CD4-positive, CD25-positive, alpha-beta regulatory T cell (primary cell): ENCODE measurements around the gene ZNRF3. TPM values are rescaled to one million over a fixed set of nuclear protein-coding genes. Genes with fewer than 3 reads are reported as not detected.
A peak's percentile ranks its signal among the peaks of the same experiment; 100 is the strongest.
"Not testable (repeated sequence)": the region's sequence is repeated elsewhere in the genome, so short reads cannot be mapped to it uniquely, and the experiment has no call there.

Source experiments
- ATAC-seq, 2 donors: fragments of 150-1000 bp; cut with Tn5 transposase; one replicate each; pipeline ENCODE4 v1.10.0; 2021; ENCODE audit warnings: low read depth in 2 of 2, moderate number of reproducible peaks in 2 of 2, moderate library complexity in 1 of 2
- DNase-seq, 3 donors: peaks; one replicate each; pipeline versions ENCODE4 v3.0.0 to v3.0.0-alpha.2; 2012 to 2022; ENCODE audit warnings: mixed read lengths in 1 of 3
- H3K27ac ChIP-seq: one replicate; pipeline ENCODE4 v1.7.0; 2013; ENCODE audit warnings: mild to moderate bottlenecking, low read length; ENCODE audit not compliant: insufficient read depth, poor library complexity, severe bottlenecking
- H3K27me3 ChIP-seq: one replicate; pipeline ENCODE4 v1.7.0; 2013; ENCODE audit warnings: low read length; ENCODE audit not compliant: control insufficient read depth, insufficient read depth
- H3K36me3 ChIP-seq: one replicate; pipeline ENCODE4 v1.7.0; 2013; ENCODE audit warnings: mild to moderate bottlenecking, low read length, moderate library complexity; ENCODE audit not compliant: control insufficient read depth, insufficient read depth
- H3K4me1 ChIP-seq: 2 replicates; pipeline ENCODE4 v1.7.0; 2013; ENCODE audit warnings: mild to moderate bottlenecking, low read length; ENCODE audit not compliant: insufficient read depth, control insufficient read depth, poor library complexity, severe bottlenecking
- H3K4me3 ChIP-seq: one replicate; pipeline ENCODE4 v1.7.0; 2013; ENCODE audit warnings: low read depth, mild to moderate bottlenecking, low read length, moderate library complexity
- H3K9me3 ChIP-seq, 2 experiments: 1 replicate in 1 of 2; 2 replicates in 1 of 2; pipeline ENCODE4 v1.7.0; 2013; ENCODE audit warnings: low read length in 2 of 2, mild to moderate bottlenecking in 1 of 2, moderate library complexity in 1 of 2; ENCODE audit not compliant: control insufficient read depth in 2 of 2
- H3K27ac Mint-ChIP-seq, 3 donors: one replicate each; pipeline ENCODE4 v1.8.0; 2020 to 2022; ENCODE audit warnings: mild to moderate bottlenecking in 3 of 3, mixed read lengths in 3 of 3, moderate library complexity in 2 of 3
- H3K27me3 Mint-ChIP-seq: one replicate; pipeline ENCODE4 v1.8.0; 2022; ENCODE audit warnings: mild to moderate bottlenecking, mixed read lengths
- H3K36me3 Mint-ChIP-seq: one replicate; pipeline ENCODE4 v1.8.0; 2020; ENCODE audit warnings: mixed read lengths
- H3K4me1 Mint-ChIP-seq, 4 donors: one replicate each; pipeline ENCODE4 v1.8.0; 2020 to 2022; ENCODE audit warnings: mixed read lengths in 4 of 4, mild to moderate bottlenecking in 1 of 4
- H3K4me3 Mint-ChIP-seq, 4 donors: one replicate each; pipeline ENCODE4 v1.8.0; 2020 to 2022; ENCODE audit warnings: mild to moderate bottlenecking in 4 of 4, mixed read lengths in 4 of 4, moderate library complexity in 3 of 4
- H3K9me3 Mint-ChIP-seq, 7 donors: one replicate each; pipeline ENCODE4 v1.8.0; 2020 to 2022; ENCODE audit warnings: mixed read lengths in 7 of 7, mild to moderate bottlenecking in 3 of 7, moderate library complexity in 2 of 7
- polyA plus RNA-seq, 4 donors: library from polyadenylated mRNA; unstranded; fragments of 300-500 nt; fragmentation: Illumina TruSeq; gene quantifications; one replicate each; pipeline ENCODE4 v1.2.3, GENCODE V29; 2021
- total RNA-seq: library from RNA; stranded (reverse); gene quantifications from one replicate; pipeline ENCODE4 v1.2.3, GENCODE V29; 2022

The ZNRF3 gene
- total RNA-seq = 0.35 TPM
- under 1 TPM; 0.06 to 0.30 (median 0.19) TPM for polyA plus RNA-seq

DNA sequence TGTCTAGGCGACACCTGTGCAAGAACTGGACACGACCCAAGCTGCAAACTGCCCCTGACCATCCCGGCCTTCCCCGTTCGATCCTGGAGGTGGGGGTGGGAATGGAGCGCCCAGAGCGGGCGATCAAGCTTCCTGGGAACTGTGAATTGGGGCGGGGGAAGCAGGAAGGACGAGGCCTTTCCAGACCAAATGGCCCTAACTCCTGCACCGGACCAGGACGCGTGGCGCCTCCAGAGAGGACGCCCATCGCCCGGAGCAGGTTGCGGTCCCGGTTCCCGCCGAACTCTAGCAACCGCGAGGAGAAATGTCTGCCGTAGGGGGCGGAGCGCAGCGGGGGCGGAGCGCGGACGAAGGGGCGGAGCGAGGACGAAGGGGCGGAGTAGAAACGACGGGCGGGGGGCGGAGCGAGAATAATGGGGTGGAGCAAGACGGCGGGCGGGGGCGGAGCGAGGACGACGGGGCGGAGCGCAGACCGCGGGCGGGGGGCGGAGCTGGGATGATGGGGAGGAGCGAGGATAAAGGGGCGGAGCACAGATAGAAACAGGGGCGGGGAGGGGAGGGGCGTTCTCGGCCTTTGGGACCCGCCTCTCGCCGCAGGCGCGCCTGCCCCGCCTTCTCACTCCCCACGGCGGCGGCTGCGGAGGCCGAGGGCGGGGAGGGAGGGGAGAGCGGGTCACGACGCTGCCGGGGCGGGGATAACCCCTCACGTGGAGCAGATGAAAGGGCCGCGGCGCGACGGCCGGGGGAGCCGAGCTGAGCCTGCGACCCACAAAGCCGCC is at the start of gene ZNRF3:
Gene ZNRF3, plus strand, starts transcription at position 695 of the 779 bp plus-strand sequence. CDS start 195 bp downstream, outside the sequence.
- Mint-ChIP-seq H3K4me1 (peaks cover 0 to 23% (median 9%) of the 10 kb centered on the region in 4 donors), H3K36me3 (no peaks in the 10 kb centered on the region), H3K27ac (peak within 1 kb of the TSS in 2 of 3 donors; percentile 72 to 78), H3K4me3 (peak within 1 kb of the TSS; percentile 84 to 90 (median 89)), H3K9me3 (no peaks in the 10 kb centered on the region), H3K27me3 (peaks cover 40% of the 10 kb centered on the region)
- H3K9me3 ChIP-seq = no peaks in the 10 kb centered on the region
- peak within 1 kb of the TSS; percentile 59 for H3K4me3 ChIP-seq
- H3K36me3 ChIP-seq = no peaks in the 10 kb centered on the region
- H3K4me1 ChIP-seq = peaks cover 10% of the 10 kb centered on the region
- peak; percentile 84 for ATAC-seq
- no peak within 1 kb of the TSS for H3K27ac ChIP-seq
- peak; percentile 84 to 87 (median 85) for DNase-seq
- H3K27me3 ChIP-seq = peaks cover 13% of the 10 kb centered on the region

GRCh38 chr22:28835630-28836189 is 47.7 kb upstream of the ZNRF3 start:
- H3K9me3 ChIP-seq = no peaks in the 10 kb centered on the region
- H3K27ac ChIP-seq = no peak overlapping the region
- H3K36me3 Mint-ChIP-seq = peaks cover 7% of the 10 kb centered on the region
- DNase-seq (no peak), ATAC-seq (no peak)
- no peaks in the 10 kb centered on the region for H3K27me3 Mint-ChIP-seq
- no peak overlapping the region for H3K4me3 Mint-ChIP-seq
- H3K4me3 ChIP-seq = no peak overlapping the region
- H3K27me3 ChIP-seq = no peaks in the 10 kb centered on the region
- H3K4me1 ChIP-seq = no peaks in the 10 kb centered on the region
- no peaks in the 10 kb centered on the region for H3K9me3 Mint-ChIP-seq
- peaks cover 0 to 3% (median 1%) of the 10 kb centered on the region in 4 donors for H3K4me1 Mint-ChIP-seq
- H3K27ac Mint-ChIP-seq = no peak overlapping the region
- H3K36me3 ChIP-seq = no peaks in the 10 kb centered on the region

DNA sequence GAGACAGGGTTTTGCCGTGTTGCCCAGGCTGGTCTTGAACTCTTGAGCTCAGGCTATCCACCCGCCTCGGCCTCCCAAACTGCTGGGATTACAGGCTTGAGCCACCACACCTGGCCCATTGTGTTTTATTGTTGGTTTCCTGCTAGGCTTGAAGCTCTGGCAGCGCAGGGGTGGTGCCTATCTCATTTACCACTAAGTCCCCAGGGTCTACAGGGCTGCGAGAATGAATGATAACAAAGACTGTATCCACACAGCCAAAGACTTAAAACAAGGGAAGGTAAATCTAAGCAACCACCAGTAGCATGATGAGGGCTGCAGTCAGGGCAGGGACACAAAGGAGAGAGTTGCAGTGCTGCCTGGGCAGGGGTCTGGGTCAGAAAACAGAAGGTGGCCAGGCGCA is 45.7 kb upstream of the ZNRF3 start:
- Mint-ChIP-seq H3K4me3 (peak overlapping the region in 1 of 4 donors; percentile 85), H3K36me3 (peaks cover 6% of the 10 kb centered on the region), H3K27me3 (no peaks in the 10 kb centered on the region), H3K9me3 (no peaks in the 10 kb centered on the region), H3K27ac (peak overlapping the region in 1 of 3 donors; percentile 20), H3K4me1 (no peaks in the 10 kb centered on the region)
- no peaks in the 10 kb centered on the region for H3K36me3 ChIP-seq
- H3K27me3 ChIP-seq = no peaks in the 10 kb centered on the region
- no peak overlapping the region for H3K27ac ChIP-seq
- no peak overlapping the region for H3K4me3 ChIP-seq
- no peak for ATAC-seq
- H3K9me3 ChIP-seq = no peaks in the 10 kb centered on the region
- no peak for DNase-seq
- H3K4me1 ChIP-seq = no peaks in the 10 kb centered on the region

DNA sequence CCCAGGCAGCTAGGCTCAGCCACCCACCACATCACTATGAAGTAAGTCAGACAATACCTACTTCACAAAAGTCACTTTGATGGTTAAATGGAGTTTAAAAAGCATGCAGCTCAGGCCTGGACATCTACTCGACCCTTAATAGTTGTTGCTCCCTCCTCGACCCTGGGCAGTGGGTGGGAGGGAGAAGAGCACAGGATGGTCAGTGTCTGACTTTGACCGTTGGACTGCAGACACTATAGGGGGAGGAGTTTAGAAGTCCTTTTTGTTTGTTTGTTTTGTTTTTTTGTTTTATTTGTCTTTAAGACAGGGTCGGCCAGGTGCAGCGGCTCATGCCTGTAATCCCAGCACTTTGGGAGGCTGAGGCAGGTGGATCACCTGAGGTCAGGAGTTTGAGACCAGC is 44.4 kb upstream of the ZNRF3 start:
- H3K36me3 Mint-ChIP-seq = no peaks in the 10 kb centered on the region
- no peak for DNase-seq
- H3K36me3 ChIP-seq = no peaks in the 10 kb centered on the region
- H3K27me3 Mint-ChIP-seq = no peaks in the 10 kb centered on the region
- H3K27me3 ChIP-seq = no peaks in the 10 kb centered on the region
- no peak for ATAC-seq
- H3K4me3 ChIP-seq = no peak overlapping the region
- H3K27ac ChIP-seq = no peak overlapping the region
- H3K4me1 Mint-ChIP-seq = no peaks in the 10 kb centered on the region
- no peaks in the 10 kb centered on the region for H3K4me1 ChIP-seq
- H3K4me3 Mint-ChIP-seq = no peak overlapping the region
- no peaks in the 10 kb centered on the region for H3K9me3 ChIP-seq
- no peak overlapping the region for H3K27ac Mint-ChIP-seq
- H3K9me3 Mint-ChIP-seq = no peaks in the 10 kb centered on the region

GRCh38 chr22:28841111-28841510 is 42.3 kb upstream of the ZNRF3 start:
- H3K4me1 ChIP-seq = no peaks in the 10 kb centered on the region
- no peaks in the 10 kb centered on the region for H3K27me3 ChIP-seq
- Mint-ChIP-seq H3K36me3 (no peaks in the 10 kb centered on the region), H3K27ac (no peak overlapping the region), H3K4me3 (no peak overlapping the region), H3K27me3 (no peaks in the 10 kb centered on the region), H3K9me3 (peaks cover 0 to 2% (median 0%) of the 10 kb centered on the region in 7 donors), H3K4me1 (no peaks in the 10 kb centered on the region)
- peaks cover 0 to under 1% of the 10 kb centered on the region in 2 experiments for H3K9me3 ChIP-seq
- no peak overlapping the region for H3K27ac ChIP-seq
- ATAC-seq (no peak), DNase-seq (no peak)
- H3K4me3 ChIP-seq = no peak overlapping the region
- no peaks in the 10 kb centered on the region for H3K36me3 ChIP-seq

DNA sequence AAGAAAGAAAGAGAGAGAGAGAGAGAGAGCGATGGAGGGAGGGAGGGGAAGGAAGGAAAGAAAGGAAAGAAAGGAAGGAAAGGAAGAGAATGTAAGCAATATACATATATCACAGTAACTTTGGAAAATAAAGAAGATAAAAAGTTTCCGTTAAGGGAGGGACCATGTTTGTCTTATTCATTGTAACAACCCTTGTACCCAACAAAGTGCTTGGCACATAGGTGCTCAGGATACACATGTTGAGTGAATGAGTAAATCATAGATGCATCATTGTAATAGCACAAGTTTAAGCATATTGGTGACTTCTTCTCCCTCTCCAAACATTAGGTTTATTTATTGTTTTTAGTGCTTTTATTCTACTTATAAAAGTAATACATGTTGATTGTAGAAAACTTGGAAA is 39.7 kb upstream of the ZNRF3 start:
- ATAC-seq = no peak
- no peaks in the 10 kb centered on the region for H3K4me1 ChIP-seq
- Mint-ChIP-seq H3K4me1 (no peaks in the 10 kb centered on the region), H3K27me3 (no peaks in the 10 kb centered on the region), H3K36me3 (no peaks in the 10 kb centered on the region), H3K27ac (no peak overlapping the region), H3K9me3 (peaks cover 0 to 14% (median 2%) of the 10 kb centered on the region in 7 donors), H3K4me3 (no peak overlapping the region)
- no peak overlapping the region for H3K27ac ChIP-seq
- no peaks in the 10 kb centered on the region for H3K36me3 ChIP-seq
- DNase-seq = no peak
- no peaks in the 10 kb centered on the region for H3K27me3 ChIP-seq
- H3K4me3 ChIP-seq = no peak overlapping the region
- H3K9me3 ChIP-seq = peaks cover 1 to 18% of the 10 kb centered on the region in 2 experiments

DNA sequence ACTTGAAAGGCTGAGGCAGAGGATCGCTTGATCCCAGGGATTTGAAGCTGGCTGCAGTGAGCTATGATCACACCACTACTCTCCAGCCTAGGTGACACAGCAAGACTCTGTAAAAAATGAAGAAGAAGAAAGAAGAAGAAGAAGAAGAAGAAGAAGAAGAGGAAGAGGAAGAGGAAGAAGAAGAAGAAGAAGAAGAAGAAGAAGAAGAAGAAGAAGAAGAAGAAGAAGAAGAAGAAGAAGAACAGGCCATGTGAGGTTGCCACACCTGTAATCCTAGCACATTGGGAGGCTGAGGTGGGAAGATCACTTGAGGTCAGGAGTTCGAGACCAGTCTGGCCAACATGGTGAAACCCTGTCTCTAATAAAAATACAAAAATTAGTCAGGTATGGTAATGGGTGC is 39.1 kb upstream of the ZNRF3 start:
- H3K36me3 ChIP-seq, H3K27me3 ChIP-seq, H3K27ac ChIP-seq, DNase-seq, H3K27me3 Mint-ChIP-seq, H3K4me3 Mint-ChIP-seq, H3K27ac Mint-ChIP-seq, H3K4me1 Mint-ChIP-seq, ATAC-seq, H3K36me3 Mint-ChIP-seq, H3K4me1 ChIP-seq, H3K4me3 ChIP-seq: not testable (repeated sequence)
- peaks cover 0 to 14% (median 2%) of the 10 kb centered on the region in 7 donors for H3K9me3 Mint-ChIP-seq
- peaks cover 1 to 18% of the 10 kb centered on the region in 2 experiments for H3K9me3 ChIP-seq
